ENCODE data around the gene SOX12. TPM values are rescaled to one million over a fixed set of nuclear protein-coding genes. Genes with fewer than 3 reads are reported as not detected.

Gene SOX12
- total and polyA plus RNA-seq, 3 donors from 2014 or later: 13.4 to 23.8 (median 19.2) TPM

GRCh38 chr20:300345-300990, 24.9 kb upstream of the SOX12 start:
- TF ChIP-seq CTCF (IDR thresholded peaks at IDR 0.05) (no peak), POLR2A (IDR thresholded peaks at IDR 0.05) (no peak)
- Histone ChIP-seq H3K4me1 (peaks cover 33% of the 10 kb centered on the region), H3K27me3 (no peaks in the 10 kb centered on the region), H3K27ac (peak overlapping the region; percentile 98 to 100), H3K36me3 (ENCODE audit: low read depth, missing control alignments) (no peaks in the 10 kb centered on the region), H3K4me3 (no peak overlapping the region), H3K9me3 (no peaks in the 10 kb centered on the region)
- WGBS, 2 donors: 21 to 31% methylated on average over 10 of the region's 10 CpGs
- intact Hi-C loops (cut with DNase I; ENCODE audit: low total_unique reads): no loop called here
- DNase-seq: no peak

GRCh38 chr20:301886-302848, 23.2 kb upstream of the SOX12 start:
- DNase-seq: no peak
- Histone ChIP-seq H3K36me3 (ENCODE audit: low read depth, missing control alignments) (no peaks in the 10 kb centered on the region), H3K4me3 (no peak overlapping the region), H3K27ac (peak overlapping the region; percentile 66 to 100), H3K4me1 (peaks cover 33% of the 10 kb centered on the region), H3K27me3 (no peaks in the 10 kb centered on the region), H3K9me3 (no peaks in the 10 kb centered on the region)
- 64 to 65% methylated on average over 13 of the region's 13 CpGs for WGBS, 2 donors
- TF ChIP-seq POLR2A (IDR thresholded peaks at IDR 0.05) (no peak), CTCF (IDR thresholded peaks at IDR 0.05) (no peak)
- intact Hi-C loops (cut with DNase I; ENCODE audit: low total_unique reads): no loop called here

GRCh38 chr20:305745-306144, 19.6 kb upstream of the SOX12 start:
- Histone ChIP-seq H3K36me3 (ENCODE audit: low read depth, missing control alignments) (no peaks in the 10 kb centered on the region), H3K27ac (no peak overlapping the region), H3K9me3 (no peaks in the 10 kb centered on the region), H3K4me1 (peaks cover 17% of the 10 kb centered on the region), H3K27me3 (no peaks in the 10 kb centered on the region), H3K4me3 (no peak overlapping the region)
- intact Hi-C loops (cut with DNase I; ENCODE audit: low total_unique reads): no loop called here
- TF ChIP-seq POLR2A (IDR thresholded peaks at IDR 0.05) (no peak), CTCF (IDR thresholded peaks at IDR 0.05) (no peak)
- no peak for DNase-seq
- WGBS, 2 donors: 69 to 80% methylated on average over 11 of the region's 11 CpGs

GRCh38 chr20:308427-309038, 16.8 kb upstream of the SOX12 start:
- no peaks in the 10 kb centered on the region for H3K9me3 ChIP-seq
- no peaks in the 10 kb centered on the region for H3K36me3 ChIP-seq (ENCODE audit: low read depth, missing control alignments)
- intact Hi-C loops (cut with DNase I; ENCODE audit: low total_unique reads): no loop called here
- H3K27me3 ChIP-seq: no peaks in the 10 kb centered on the region
- no peak overlapping the region for H3K27ac ChIP-seq
- H3K4me1 ChIP-seq: peaks cover 4% of the 10 kb centered on the region
- TF ChIP-seq CTCF (IDR thresholded peaks at IDR 0.05) (no peak), POLR2A (IDR thresholded peaks at IDR 0.05) (no peak)
- DNase-seq: no peak
- H3K4me3 ChIP-seq: no peak overlapping the region
- WGBS, 2 donors: 72 to 85% methylated on average over 6 to 7 of the region's 7 CpGs

Measured in testis (tissue), 3 donors.